DND-41 (cell line): ENCODE results near the gene SIN3B.

Experiments
- CTCF ChIP-seq: IDR thresholded peaks from 2 replicates; pipeline ENCODE4 v1.5.1; 2012; ENCODE audit warnings: borderline replicate concordance, low read length, moderate library complexity, mild to moderate bottlenecking; ENCODE audit not compliant: poor library complexity, severe bottlenecking; ENCODE audit errors: extremely low read depth
- EZH2 ChIP-seq: IDR thresholded peaks from 3 replicates; pipeline ENCODE4 v1.6.1; 2012; ENCODE audit warnings: borderline replicate concordance, low read depth, mild to moderate bottlenecking, moderate library complexity, low read length, inconsistent platforms; ENCODE audit not compliant: severe bottlenecking

GRCh38 chr19:16790051-16790450 lies 39.1 kb upstream of the SIN3B start:
- TF ChIP-seq CTCF (no peak), EZH2 (no peak)
